Measurements from ENCODE around the gene HECW1.

DNA sequence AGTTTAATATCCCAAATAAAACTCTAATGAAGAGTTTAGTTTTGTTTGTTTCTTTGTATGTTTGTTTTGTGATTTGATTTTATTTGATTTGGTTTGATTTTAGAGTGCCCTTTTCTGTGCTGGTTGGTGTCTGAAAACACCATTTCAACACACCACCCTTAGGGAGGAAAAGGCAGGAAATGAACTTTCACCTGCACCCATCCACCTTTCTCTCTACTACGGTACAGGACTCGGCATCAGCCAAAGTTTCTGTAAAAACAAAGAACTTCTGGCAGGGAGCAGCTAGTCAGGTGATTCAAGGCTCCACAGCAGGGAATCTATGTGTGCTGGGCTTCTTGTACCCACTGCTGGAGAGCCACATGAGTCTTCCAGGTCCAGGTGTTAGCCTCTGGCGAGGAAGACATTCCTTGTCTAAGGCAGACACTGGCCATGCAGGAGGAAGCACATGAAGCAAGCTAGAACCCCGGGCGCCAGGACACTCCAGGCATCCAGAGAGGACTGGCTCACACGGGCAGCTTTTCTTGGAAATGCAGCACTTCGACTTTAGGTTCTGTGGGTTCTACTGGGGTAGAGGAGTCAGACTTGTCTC, 448.4 kb downstream of the HECW1 start:
- TF ChIP-seq, protein P1, sequence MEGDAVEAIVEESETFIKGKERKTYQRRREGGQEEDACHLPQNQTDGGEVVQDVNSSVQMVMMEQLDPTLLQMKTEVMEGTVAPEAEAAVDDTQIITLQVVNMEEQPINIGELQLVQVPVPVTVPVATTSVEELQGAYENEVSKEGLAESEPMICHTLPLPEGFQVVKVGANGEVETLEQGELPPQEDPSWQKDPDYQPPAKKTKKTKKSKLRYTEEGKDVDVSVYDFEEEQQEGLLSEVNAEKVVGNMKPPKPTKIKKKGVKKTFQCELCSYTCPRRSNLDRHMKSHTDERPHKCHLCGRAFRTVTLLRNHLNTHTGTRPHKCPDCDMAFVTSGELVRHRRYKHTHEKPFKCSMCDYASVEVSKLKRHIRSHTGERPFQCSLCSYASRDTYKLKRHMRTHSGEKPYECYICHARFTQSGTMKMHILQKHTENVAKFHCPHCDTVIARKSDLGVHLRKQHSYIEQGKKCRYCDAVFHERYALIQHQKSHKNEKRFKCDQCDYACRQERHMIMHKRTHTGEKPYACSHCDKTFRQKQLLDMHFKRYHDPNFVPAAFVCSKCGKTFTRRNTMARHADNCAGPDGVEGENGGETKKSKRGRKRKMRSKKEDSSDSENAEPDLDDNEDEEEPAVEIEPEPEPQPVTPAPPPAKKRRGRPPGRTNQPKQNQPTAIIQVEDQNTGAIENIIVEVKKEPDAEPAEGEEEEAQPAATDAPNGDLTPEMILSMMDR (IDR thresholded peaks at IDR 0.05): no peak
- TF ChIP-seq POLR2A (IDR thresholded peaks at IDR 0.05): no peak

All from breast epithelium (tissue), 3 donors.